ENCODE measurements around the gene SLC39A2.
"Not testable (repeated sequence)": the region's sequence is repeated elsewhere in the genome, so short reads cannot be mapped to it uniquely, and the experiment has no call there.

Gene SLC39A2

GRCh38 chr14:20997115-20997514 lies 2.0 kb upstream of the SLC39A2 start:
- DNase-seq (ENCODE audit: low spot score): no peak

- DNase-seq (ENCODE audit: low spot score): no peak
These were observed 1.5 kb upstream of the SLC39A2 start for GRCh38 chr14:20997564-20997963.

- DNase-seq (ENCODE audit: low spot score): no peak
These were observed 954 bp upstream of the SLC39A2 start for GRCh38 chr14:20998139-20998538.

- no peak for DNase-seq (ENCODE audit: low spot score)
These were observed 498 bp downstream of the SLC39A2 start for GRCh38 chr14:20999591-20999990.

GRCh38 chr14:21001218-21001617 lies 2.1 kb downstream of the SLC39A2 start:
- DNase-seq (ENCODE audit: low spot score): no peak

GRCh38 chr14:21003788-21004346 lies 4.8 kb downstream of the SLC39A2 start:
- no peak for DNase-seq (ENCODE audit: low spot score)

- DNase-seq (ENCODE audit: low spot score): not testable (repeated sequence)
These were observed 10.6 kb downstream of the SLC39A2 start for GRCh38 chr14:21009721-21010120.

- DNase-seq (ENCODE audit: low spot score): no peak
These were observed 12.0 kb downstream of the SLC39A2 start for GRCh38 chr14:21011136-21011535.

GRCh38 chr14:21014761-21015190 lies 15.7 kb downstream of the SLC39A2 start:
- peak; percentile 96 for DNase-seq (ENCODE audit: low spot score)

- DNase-seq (ENCODE audit: low spot score): peak; percentile 48
These were observed 16.2 kb downstream of the SLC39A2 start for GRCh38 chr14:21015312-21015711.

- no peak for DNase-seq (ENCODE audit: low spot score)
These were observed 17.5 kb downstream of the SLC39A2 start for GRCh38 chr14:21016413-21017190.

- peak; percentile 45 for DNase-seq (ENCODE audit: low spot score)
These were observed 18.6 kb downstream of the SLC39A2 start for GRCh38 chr14:21017528-21018245.

GRCh38 chr14:21018286-21018685 lies 19.2 kb downstream of the SLC39A2 start:
- DNase-seq (ENCODE audit: low spot score): no peak

- DNase-seq (ENCODE audit: low spot score): no peak
These were observed 19.7 kb downstream of the SLC39A2 start for GRCh38 chr14:21018781-21019180.

GRCh38 chr14:21019366-21019765 lies 20.3 kb downstream of the SLC39A2 start:
- no peak for DNase-seq (ENCODE audit: low spot score)

- DNase-seq (ENCODE audit: low spot score): no peak
These were observed 22.0 kb downstream of the SLC39A2 start for GRCh38 chr14:21020977-21021545.

GRCh38 chr14:21022686-21023085 lies 23.6 kb downstream of the SLC39A2 start:
- no peak for DNase-seq (ENCODE audit: low spot score)

GRCh38 chr14:21023174-21023573 lies 24.1 kb downstream of the SLC39A2 start:
- peak; percentile 81 for DNase-seq (ENCODE audit: low spot score)

GRCh38 chr14:21023817-21024584 lies 24.9 kb downstream of the SLC39A2 start:
- DNase-seq (ENCODE audit: low spot score): no peak

- DNase-seq (ENCODE audit: low spot score): peak; percentile 79
These were observed 25.7 kb downstream of the SLC39A2 start, which contains the start of gene NDRG2 for GRCh38 chr14:21024585-21025370. Gene NDRG2 (minus strand): TSS chr14:21025061. CDS start chr14:21023315, 1,746 bp downstream.
